NCI-H460 (cell line): ENCODE data around the gene KCNK3. TPM values are rescaled to one million over a fixed set of nuclear protein-coding genes. Genes with fewer than 3 reads are reported as not detected.

Experiments
- DNase-seq: peaks from one replicate; pipeline ENCODE4 v3.0.0-alpha.2; 2016; ENCODE audit warnings: low read depth; ENCODE audit errors: extremely low read depth
- total RNA-seq: library from RNA; depleted of rRNA; stranded (reverse); fragments of >200 nt; shearing (Covaris generic); gene quantifications from 2 replicates; pipeline ENCODE4 v1.2.3, GENCODE V29; 2014

KCNK3 gene
- total RNA-seq, 1 experiment from 2014 or later: 0.87 TPM

- no peak for DNase-seq
Measured at GRCh38 chr2:26685989-26686839, 6.3 kb upstream of the KCNK3 start.

DNA sequence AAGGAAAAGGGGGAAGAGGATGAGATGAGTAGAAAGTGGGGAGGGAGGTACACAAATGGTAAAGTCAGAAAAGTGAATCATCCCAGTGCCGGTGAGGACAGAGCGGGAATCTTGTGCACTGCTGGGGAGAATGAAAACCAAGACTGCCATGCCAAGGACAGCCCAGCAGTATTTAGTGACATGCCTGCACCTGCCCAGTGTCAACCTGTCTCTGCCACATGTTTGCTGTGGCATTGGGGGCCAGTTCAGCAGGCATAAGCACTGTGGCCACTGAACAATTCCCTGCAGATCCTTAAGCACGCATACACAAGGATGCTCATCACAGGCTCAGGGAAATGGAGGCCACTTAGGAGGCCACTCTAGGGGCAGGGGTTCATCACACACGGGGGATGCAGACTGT lies 5.2 kb upstream of the KCNK3 start:
- no peak for DNase-seq

DNA sequence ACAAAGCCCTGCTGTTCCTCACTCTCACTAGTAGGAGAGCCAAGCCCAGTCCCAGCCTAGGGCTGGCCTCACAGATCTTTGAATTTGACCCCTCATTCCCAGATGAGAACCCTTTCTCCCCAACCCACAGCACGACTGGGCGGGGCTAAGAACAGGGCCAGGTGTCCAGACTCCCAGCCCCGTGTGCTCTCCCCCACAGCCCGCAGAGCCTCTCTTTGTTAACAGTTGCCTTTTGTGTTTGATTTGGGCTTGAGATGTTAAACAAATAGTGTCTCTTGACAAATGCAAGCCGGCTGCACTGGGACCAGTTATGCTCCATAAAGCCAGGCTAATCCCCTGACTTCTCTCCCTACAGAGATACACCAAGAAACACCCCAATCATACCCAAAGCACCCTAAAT lies 4.7 kb upstream of the KCNK3 start:
- DNase-seq: no peak

- DNase-seq: no peak
Measured at GRCh38 chr2:26691161-26691560, 1.4 kb upstream of the KCNK3 start.

DNA sequence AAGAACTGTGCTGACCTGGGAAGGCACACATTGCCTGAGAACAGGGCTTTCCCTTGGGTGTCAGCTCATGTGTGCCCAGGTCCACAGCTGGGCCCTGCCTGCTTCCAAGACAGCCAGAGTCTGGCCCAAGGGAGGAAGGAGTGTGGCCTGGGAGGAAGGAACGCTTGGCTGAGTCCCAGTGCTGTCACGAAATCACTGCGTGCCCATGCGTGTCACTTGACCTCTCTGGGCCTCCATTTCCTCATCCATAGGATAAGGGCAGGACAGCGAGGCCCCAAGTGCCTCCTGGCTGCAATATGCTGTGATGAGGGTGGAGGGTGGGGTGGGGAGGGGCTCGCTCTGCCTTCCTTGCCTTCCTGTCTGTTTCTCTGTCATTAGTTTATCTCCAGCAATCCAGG lies 642 bp upstream of the KCNK3 start:
- DNase-seq: no peak

DNA sequence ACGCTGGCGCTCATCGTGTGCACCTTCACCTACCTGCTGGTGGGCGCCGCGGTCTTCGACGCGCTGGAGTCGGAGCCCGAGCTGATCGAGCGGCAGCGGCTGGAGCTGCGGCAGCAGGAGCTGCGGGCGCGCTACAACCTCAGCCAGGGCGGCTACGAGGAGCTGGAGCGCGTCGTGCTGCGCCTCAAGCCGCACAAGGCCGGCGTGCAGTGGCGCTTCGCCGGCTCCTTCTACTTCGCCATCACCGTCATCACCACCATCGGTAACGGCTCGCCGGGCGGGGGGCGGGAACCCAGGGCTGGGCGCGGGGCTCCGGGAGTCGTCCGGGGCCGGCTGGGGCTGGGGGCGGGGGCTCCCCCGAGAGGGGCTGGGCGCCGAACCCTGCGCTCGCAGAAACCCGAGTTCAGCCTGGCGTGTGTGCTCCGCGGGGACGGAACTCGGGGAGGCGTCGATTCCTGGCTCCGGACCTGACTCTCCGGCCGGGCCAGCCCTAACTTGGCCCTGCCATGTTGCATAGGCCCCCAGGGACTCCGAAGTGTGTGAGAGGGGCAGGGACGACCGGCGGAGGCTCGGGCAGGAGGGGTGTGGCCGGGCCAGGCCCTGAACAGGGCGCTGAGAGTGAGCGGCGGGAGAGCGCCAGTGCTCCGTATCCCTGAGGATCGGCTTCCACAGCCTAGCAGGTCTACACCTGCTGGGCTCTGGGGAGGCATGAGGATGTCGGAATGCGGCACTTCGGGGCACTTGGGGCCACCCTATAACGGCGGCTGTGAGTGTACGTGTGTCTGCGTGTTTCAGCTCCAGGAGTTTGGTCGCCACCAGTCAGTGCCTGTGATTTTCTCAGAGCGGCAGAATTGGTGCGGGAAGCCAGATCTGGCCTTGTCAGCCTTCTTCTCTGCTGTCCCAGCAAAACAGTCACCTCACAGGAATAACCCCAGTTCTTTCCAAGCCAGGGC lies 651 bp downstream of the KCNK3 start:
- DNase-seq: no peak

- DNase-seq: no peak
Measured at GRCh38 chr2:26694001-26694400, 1.5 kb downstream of the KCNK3 start.

- DNase-seq: peak; percentile 13
Measured at GRCh38 chr2:26696351-26696816, 3.9 kb downstream of the KCNK3 start.

DNA sequence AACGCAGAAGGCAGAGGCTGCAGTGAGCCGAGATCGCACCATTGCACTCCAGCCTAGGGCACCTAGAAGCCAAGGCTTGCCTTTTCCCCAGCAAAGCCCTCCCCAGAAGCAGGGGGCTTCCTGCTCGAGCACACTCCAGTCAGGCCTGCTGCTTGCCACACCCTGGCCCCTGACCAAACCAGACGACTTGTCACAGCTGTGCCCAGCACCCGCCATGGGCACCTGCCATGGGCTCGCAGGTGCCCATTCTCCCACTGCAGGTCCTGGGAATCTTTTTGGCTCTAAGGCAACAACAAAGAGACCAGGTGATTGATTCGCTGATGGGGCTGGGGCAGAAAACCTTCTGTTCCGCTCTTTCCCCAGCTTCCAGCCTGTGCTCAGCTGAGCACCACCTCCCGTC lies 4.9 kb downstream of the KCNK3 start:
- no peak for DNase-seq

GRCh38 chr2:26699295-26699694 lies 6.8 kb downstream of the KCNK3 start:
- no peak for DNase-seq

DNA sequence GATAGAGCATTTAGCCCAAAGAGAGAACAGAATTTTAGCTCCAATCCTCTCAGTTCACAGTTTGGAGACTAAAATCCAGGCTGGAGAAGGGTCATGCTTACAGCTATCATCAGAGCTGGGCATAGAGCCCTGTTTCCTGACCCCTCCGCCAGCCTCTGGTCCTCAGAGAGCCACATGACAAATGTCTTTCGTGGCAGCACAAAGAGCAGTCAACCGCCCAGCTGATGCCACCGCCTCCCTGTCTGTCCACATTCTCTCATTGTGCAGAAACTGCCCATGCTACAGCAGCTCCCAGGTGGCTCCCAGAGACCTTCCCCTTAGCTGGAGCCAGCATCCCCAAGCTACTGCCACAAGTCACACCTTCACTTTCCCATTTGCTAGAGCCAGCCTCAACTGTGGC lies 7.6 kb downstream of the KCNK3 start:
- DNase-seq: no peak

GRCh38 chr2:26701596-26701995 lies 9.1 kb downstream of the KCNK3 start:
- no peak for DNase-seq

DNA sequence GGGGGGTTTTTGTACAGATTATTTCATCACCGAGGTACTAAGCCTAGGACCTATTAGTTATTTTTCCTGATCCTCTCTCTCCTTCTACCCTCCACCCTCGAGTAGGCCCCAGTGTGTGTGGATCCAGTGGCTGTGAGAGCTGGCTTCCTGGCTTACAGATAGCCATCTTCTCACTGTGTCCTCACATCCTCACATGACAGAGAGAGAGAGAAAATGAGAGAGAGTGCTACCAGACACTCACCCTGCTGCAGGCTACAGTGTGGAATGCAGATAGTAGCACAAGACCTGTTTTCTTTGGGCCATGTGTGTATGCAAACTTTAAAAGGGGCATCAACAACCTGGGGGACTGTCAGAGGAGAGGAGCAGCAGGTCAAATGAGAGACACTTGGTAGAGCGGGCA lies 9.5 kb downstream of the KCNK3 start:
- no peak for DNase-seq

DNA sequence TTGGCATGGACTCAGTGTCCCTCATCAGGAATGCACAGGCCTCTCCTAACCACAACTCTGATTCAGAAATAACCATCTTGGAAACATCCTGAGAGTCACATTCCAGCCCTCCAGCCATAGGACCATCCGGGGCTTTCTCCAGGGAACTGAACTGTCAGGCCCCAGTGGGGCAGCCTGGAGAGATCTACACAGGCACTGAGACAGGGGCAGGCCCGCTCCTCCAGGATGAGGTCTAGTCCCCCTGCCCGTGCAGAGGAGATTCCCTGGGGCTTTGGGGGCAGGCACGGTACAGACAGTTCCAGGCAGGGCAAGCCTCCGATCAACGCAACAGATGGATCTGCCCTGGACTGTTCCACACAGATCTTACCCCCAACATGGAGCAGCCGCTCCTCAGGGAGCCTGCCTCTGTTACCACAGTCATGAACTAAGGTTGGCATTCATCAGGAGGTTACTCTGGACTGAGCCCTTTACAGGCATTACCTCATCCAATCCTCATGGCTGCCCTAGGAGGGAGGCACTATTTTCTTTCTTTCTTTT lies 12.0 kb downstream of the KCNK3 start:
- DNase-seq: no peak

- no peak for DNase-seq
Measured at GRCh38 chr2:26705126-26705525, 12.6 kb downstream of the KCNK3 start.

DNA sequence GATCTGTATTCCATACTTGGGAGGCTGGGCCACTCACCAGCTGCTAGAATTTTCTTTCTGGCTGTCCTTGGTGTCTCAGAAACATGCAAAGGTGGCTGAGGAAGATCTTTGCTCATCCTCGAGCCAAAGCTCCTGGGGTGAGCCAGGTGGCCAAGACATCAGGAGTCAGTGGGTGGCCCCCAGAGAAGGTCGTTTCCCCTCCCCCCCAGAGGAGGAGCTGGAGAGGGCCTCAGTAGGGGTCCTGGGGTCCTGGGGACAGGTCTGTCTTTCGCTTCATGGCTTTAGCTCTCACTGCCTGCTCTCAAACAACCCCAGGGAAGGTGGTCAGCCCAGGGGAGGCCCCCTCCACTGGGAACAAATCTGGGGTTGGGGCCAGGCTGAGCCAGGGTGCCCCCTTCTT lies 13.6 kb downstream of the KCNK3 start:
- no peak for DNase-seq

DNA sequence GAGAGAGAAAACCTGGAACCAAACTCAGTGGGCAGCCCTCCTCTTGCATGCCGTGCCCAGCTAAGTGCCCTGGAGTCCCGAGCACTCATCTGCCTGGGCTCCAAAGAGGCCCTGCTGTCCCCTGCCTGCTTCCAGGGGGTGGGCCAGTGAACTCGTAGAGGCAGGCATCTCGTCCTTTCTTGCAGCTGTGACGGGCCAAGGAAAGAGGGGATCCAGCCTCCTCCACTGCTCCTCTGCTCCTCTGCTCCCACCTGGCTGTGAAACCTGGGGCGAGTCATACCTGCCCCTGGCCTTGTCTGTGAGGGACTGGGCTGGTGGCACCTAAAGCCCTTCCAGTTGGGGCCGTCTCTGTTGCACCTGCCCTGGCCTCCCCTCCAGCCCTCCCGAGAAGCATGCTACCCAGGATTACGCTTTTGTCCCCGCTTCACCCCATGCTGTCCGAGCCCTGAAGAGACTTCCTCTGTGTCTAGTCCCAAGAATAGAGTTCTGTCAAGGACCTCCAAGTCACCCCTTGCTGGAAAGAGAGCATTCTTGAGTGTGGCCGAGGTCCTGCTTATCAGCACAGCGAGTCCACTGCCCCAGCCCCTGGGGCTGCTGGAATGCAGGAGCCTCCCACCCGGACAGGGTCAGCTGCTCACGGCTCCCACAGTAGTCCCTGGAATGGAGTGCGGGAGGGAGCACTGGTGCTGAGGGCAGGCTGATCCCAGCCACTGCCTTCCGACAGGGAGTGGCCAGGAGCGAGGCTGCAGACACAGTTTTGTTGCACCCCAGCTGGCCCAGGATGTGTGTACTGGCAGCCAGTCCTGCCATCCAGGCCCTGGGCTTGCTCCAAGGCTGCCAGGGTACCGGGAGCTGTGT lies 14.3 kb downstream of the KCNK3 start:
- no peak for DNase-seq

- no peak for DNase-seq
Measured at GRCh38 chr2:26707747-26708146, 15.2 kb downstream of the KCNK3 start.

GRCh38 chr2:26708457-26708856 lies 15.9 kb downstream of the KCNK3 start:
- DNase-seq: no peak

GRCh38 chr2:26709323-26710110 lies 17.0 kb downstream of the KCNK3 start:
- DNase-seq: no peak
